ENCODE data around the gene SLC13A5. TPM values are rescaled to one million over a fixed set of nuclear protein-coding genes. Genes with fewer than 3 reads are reported as not detected.

SLC13A5 gene
- total and polyA plus RNA-seq, 9 of the 15 experiments (the other 6 are each of a cell fraction or from before 2014, with no cell fraction given), result 0.04 TPM; not detected in 8

- Histone ChIP-seq H2AFZ (ENCODE audit: low read depth, low read length) (no peak overlapping the region), H3K4me2 (ENCODE audit: insufficient read depth, low read length) (no peak overlapping the region), H3K9me1 (ENCODE audit: control insufficient read depth, insufficient read depth, low read length) (no peaks in the 10 kb centered on the region), H3K36me3 (ENCODE audit: control insufficient read depth, insufficient read depth, low read length) (no peaks in the 10 kb centered on the region), H4K20me1 (replicated peaks; ENCODE audit: control insufficient read depth, insufficient read depth, low read length) (no peaks in the 10 kb centered on the region), H3K27ac (ENCODE audit: extremely low read depth, low read depth, low read length) (no peak overlapping the region), H3K4me3 (no peak overlapping the region), H3K9ac (ENCODE audit: insufficient read depth in 1 of 2, low read depth in 2 of 2, low read length in 2 of 2) (no peak overlapping the region), H3K4me1 (replicated peaks in 1 of 2; ENCODE audit: control insufficient read depth in 2 of 2, insufficient read depth in 2 of 2, low read length in 2 of 2) (no peaks in the 10 kb centered on the region), H3K9me3 (replicated peaks; ENCODE audit: control insufficient read depth, insufficient read depth, low read depth, low read length) (no peaks in the 10 kb centered on the region), H3K27me3 (ENCODE audit: control insufficient read depth in 2 of 2, insufficient read depth in 2 of 2, low read length in 2 of 2) (peaks cover 3 to 17% of the 10 kb centered on the region in 2 experiments; a peak in 4 of 5 replicates), H3K79me2 (ENCODE audit: control insufficient read depth, insufficient read depth, low read length) (no peaks in the 10 kb centered on the region)
- in situ Hi-C loops (cut with MboI), result no loop called here
- no peak for TF ChIP-seq GTF2E2 (tag; IDR thresholded peaks at IDR 0.05)
- TF ChIP-seq NKRF (IDR thresholded peaks at IDR 0.05; ENCODE audit: borderline replicate concordance), result no peak
- TF ChIP-seq TCF15 (CRISPR knock-in tag; IDR thresholded peaks at IDR 0.05), result no peak
- TF ChIP-seq LARP7 (IDR thresholded peaks at IDR 0.05), result no peak
- no peak for TF ChIP-seq IRF2 (CRISPR knock-in tag; IDR thresholded peaks at IDR 0.05)
- no peak for TF ChIP-seq EZH2 (IDR thresholded peaks at IDR 0.05; ENCODE audit: borderline replicate concordance, low read depth, low read length)
- TF ChIP-seq GMEB1 (CRISPR knock-in tag; IDR thresholded peaks at IDR 0.05), result no peak
- TF ChIP-seq MBD1 (CRISPR knock-in tag; IDR thresholded peaks at IDR 0.05), result no peak
- TF ChIP-seq RB1 (IDR thresholded peaks at IDR 0.05; ENCODE audit: low read depth), result no peak
- no peak for TF ChIP-seq HOXB6 (CRISPR knock-in tag; IDR thresholded peaks at IDR 0.05; ENCODE audit: borderline replicate concordance)
- no peak for TF ChIP-seq YY1 (IDR thresholded peaks at IDR 0.05; ENCODE audit: borderline replicate concordance in 1 of 3, control insufficient read depth in 1 of 3, extremely low read depth in 1 of 3, insufficient read depth in 3 of 3, insufficient read length in 1 of 3, insufficient replicate concordance in 2 of 3, low read depth in 1 of 3, low read length in 2 of 3)
- no peak for TF ChIP-seq FOXA3 (CRISPR knock-in tag; conservative IDR thresholded peaks at IDR 0.05 in 1 of 2, IDR thresholded peaks at IDR 0.05 in 1 of 2)
- no peak for TF ChIP-seq ZNF75A (CRISPR knock-in tag; IDR thresholded peaks at IDR 0.05)
- no peak for TF ChIP-seq SIX5 (IDR thresholded peaks at IDR 0.05; ENCODE audit: borderline replicate concordance in 1 of 2, insufficient read depth in 1 of 2, low read depth in 1 of 2, low read length in 2 of 2)
- TF ChIP-seq RBM25 (IDR thresholded peaks at IDR 0.05; ENCODE audit: low read depth, low read length, severe bottlenecking), result no peak
- TF ChIP-seq STAT5B (CRISPR knock-in tag; IDR thresholded peaks at IDR 0.05), result no peak
- no peak for TF ChIP-seq GABPB2 (CRISPR knock-in tag; conservative IDR thresholded peaks at IDR 0.05)
- no peak for TF ChIP-seq ZNF121 (CRISPR knock-in tag; conservative IDR thresholded peaks at IDR 0.05)
- FAIRE-seq (no peak), ATAC-seq (no peak), DNase-seq (ENCODE audit: extremely low read depth in 1 of 4, low spot score in 3 of 4) (no peak)
- intact Hi-C loops (cut with micrococcal nuclease), result no loop called here
- 0% methylated on average over 4 of the region's 5 CpGs for WGBS (ENCODE audit: insufficient coverage, low coverage, missing lambda C conversion rate)
- CTCF ChIA-PET (ENCODE audit: low intra/inter-chr PET ratio), result no interaction called here
- POLR2A ChIA-PET, result no interaction called here
- no TSS peak for BruUV-seq (replicated peaks)
Observed at GRCh38 chr17:6721744-6722143, 8.6 kb upstream of the SLC13A5 start.
